H9 (cell line): Measurements from ENCODE around the gene AASDH. TPM values are rescaled to one million over a fixed set of nuclear protein-coding genes. Genes with fewer than 3 reads are reported as not detected.

Experiments used
- DNase-seq: peaks from one replicate; pipeline ENCODE4 v3.0.0-alpha.2; 2017
- H2AFZ ChIP-seq: one replicate; pipeline ENCODE4 v1.6.1; 2013; ENCODE audit warnings: mild to moderate bottlenecking, low read length, control low read depth, moderate library complexity
- H2AK5ac ChIP-seq: 2 replicates; pipeline ENCODE4 v1.6.1; 2013; ENCODE audit warnings: low read length, control low read depth, mixed read lengths; ENCODE audit not compliant: insufficient read length
- H2BK120ac ChIP-seq: one replicate; pipeline ENCODE4 v1.6.1; 2013; ENCODE audit warnings: low read depth, mild to moderate bottlenecking, low read length, control low read depth, inconsistent platforms; ENCODE audit not compliant: poor library complexity, severe bottlenecking
- H2BK12ac ChIP-seq: 2 replicates; pipeline ENCODE4 v1.6.1; 2013; ENCODE audit warnings: low read length, control low read depth, mixed read lengths, low read depth; ENCODE audit not compliant: insufficient read length
- H2BK15ac ChIP-seq: 2 replicates; pipeline ENCODE4 v1.6.1; 2013; ENCODE audit warnings: low read depth, low read length, control low read depth
- H2BK20ac ChIP-seq: one replicate; pipeline ENCODE4 v1.6.1; 2013; ENCODE audit warnings: low read depth, mild to moderate bottlenecking, low read length, control low read depth, inconsistent platforms; ENCODE audit not compliant: poor library complexity, severe bottlenecking
- H2BK5ac ChIP-seq: 2 replicates; pipeline ENCODE4 v1.6.1; 2013; ENCODE audit warnings: low read length, control low read depth, mixed read lengths; ENCODE audit not compliant: insufficient read length
- H3K14ac ChIP-seq: 2 replicates; pipeline ENCODE4 v1.6.1; 2013; ENCODE audit warnings: low read length, control low read depth; ENCODE audit not compliant: insufficient read depth
- H3K18ac ChIP-seq: 2 replicates; pipeline ENCODE4 v1.6.1; 2013; ENCODE audit warnings: low read depth, mild to moderate bottlenecking, mixed read lengths, low read length, control low read depth; ENCODE audit not compliant: insufficient read length
- H3K23ac ChIP-seq: 2 replicates; pipeline ENCODE4 v1.6.1; 2013; ENCODE audit warnings: low read length, control low read depth, mixed read lengths, low read depth; ENCODE audit not compliant: insufficient read length
- H3K23me2 ChIP-seq: 2 replicates; pipeline ENCODE4 v1.6.1; 2013; ENCODE audit warnings: low read depth, mild to moderate bottlenecking, mixed read lengths, low read length, control low read depth; ENCODE audit not compliant: insufficient read length, poor library complexity, severe bottlenecking
- H3K27ac ChIP-seq: 2 replicates; pipeline ENCODE4 v1.5.1; 2013; ENCODE audit warnings: low read length, control low read depth, mixed read lengths, low read depth; ENCODE audit not compliant: insufficient read length
- H3K27me3 ChIP-seq: 2 replicates; pipeline ENCODE4 v1.6.1; 2013; ENCODE audit warnings: low read length, control low read depth, inconsistent platforms; ENCODE audit not compliant: insufficient read depth
- H3K4ac ChIP-seq: 2 replicates; pipeline ENCODE4 v1.6.1; 2013; ENCODE audit warnings: low read depth, mild to moderate bottlenecking, control low read depth, inconsistent platforms, low read length, moderate library complexity
- H3K4me1 ChIP-seq: 2 replicates; pipeline ENCODE4 v1.6.1; 2013; ENCODE audit warnings: low read length, control low read depth, inconsistent platforms; ENCODE audit not compliant: insufficient read depth
- H3K4me2 ChIP-seq: 2 replicates; pipeline ENCODE4 v1.6.1; 2013; ENCODE audit warnings: low read length, control low read depth, mixed read lengths; ENCODE audit not compliant: insufficient read length, insufficient read depth
- H3K56ac ChIP-seq: 2 replicates; pipeline ENCODE4 v1.6.1; 2013; ENCODE audit warnings: low read depth, mild to moderate bottlenecking, mixed read lengths, low read length, control low read depth; ENCODE audit not compliant: insufficient read length
- H3K79me1 ChIP-seq: 2 replicates; pipeline ENCODE4 v1.6.1; 2013; ENCODE audit warnings: low read depth, mild to moderate bottlenecking, moderate library complexity, low read length, control low read depth, inconsistent platforms; ENCODE audit not compliant: insufficient read depth, poor library complexity, severe bottlenecking
- H3K79me2 ChIP-seq: 2 replicates; pipeline ENCODE4 v1.6.1; 2013; ENCODE audit warnings: low read length, control low read depth, inconsistent platforms; ENCODE audit not compliant: insufficient read depth
- H3K9ac ChIP-seq: 2 replicates; pipeline ENCODE4 v1.6.1; 2013; ENCODE audit warnings: low read length, control low read depth, mixed read lengths; ENCODE audit not compliant: insufficient read length; ENCODE audit errors: extremely low read depth
- H3K9me3 ChIP-seq: one replicate; pipeline ENCODE4 v1.6.1; 2013; ENCODE audit warnings: low read depth, low read length, inconsistent platforms; ENCODE audit not compliant: control insufficient read depth
- H3T11ph ChIP-seq: one replicate; pipeline ENCODE4 v1.6.1; 2013; ENCODE audit warnings: mild to moderate bottlenecking, low read length, control low read depth, inconsistent platforms
- H4K20me1 ChIP-seq: one replicate; pipeline ENCODE4 v1.6.1; 2013; ENCODE audit not compliant: control insufficient read depth, insufficient read length, insufficient read depth
- H4K5ac ChIP-seq: 2 replicates; pipeline ENCODE4 v1.6.1; 2013; ENCODE audit warnings: low read depth, mild to moderate bottlenecking, mixed read lengths, low read length, control low read depth; ENCODE audit not compliant: insufficient read length
- H4K8ac ChIP-seq: replicated peaks from 2 replicates; pipeline ENCODE4 v1.6.1; 2013; ENCODE audit warnings: low read length, control low read depth, mixed read lengths, low read depth; ENCODE audit not compliant: insufficient read length
- H4K91ac ChIP-seq: 2 replicates; pipeline ENCODE4 v1.6.1; 2013; ENCODE audit warnings: low read depth, mild to moderate bottlenecking, moderate library complexity, mixed read lengths, low read length, control low read depth; ENCODE audit not compliant: insufficient read length
- H3K27ac Mint-ChIP-seq, 3 experiments: 2 replicates in 2 of 3; 3 replicates in 1 of 3; pipeline ENCODE4 v1.8.0; 2020 to 2021; ENCODE audit warnings: mixed read lengths in 3 of 3, mild to moderate bottlenecking in 1 of 3, moderate library complexity in 1 of 3
- H3K27me3 Mint-ChIP-seq: 2 replicates; pipeline ENCODE4 v1.8.0; 2021; ENCODE audit warnings: low read depth, mild to moderate bottlenecking, moderate library complexity, mixed read lengths
- H3K36me3 Mint-ChIP-seq, 3 experiments: 2 replicates in 2 of 3; 3 replicates in 1 of 3; pipeline ENCODE4 v1.8.0; 2020 to 2021; ENCODE audit warnings: low read depth in 3 of 3, mixed read lengths in 3 of 3; ENCODE audit not compliant: insufficient read depth in 1 of 3
- H3K4me1 Mint-ChIP-seq, 2 experiments: 2 replicates each; pipeline ENCODE4 v1.8.0; 2020; ENCODE audit warnings: mixed read lengths in 2 of 2
- H3K4me3 Mint-ChIP-seq, 2 experiments: 2 replicates in 1 of 2; 3 replicates in 1 of 2; pipeline ENCODE4 v1.8.0; 2020 to 2021; ENCODE audit warnings: mild to moderate bottlenecking in 2 of 2, mixed read lengths in 2 of 2, moderate library complexity in 1 of 2
- H3K9me3 Mint-ChIP-seq, 2 experiments: 2 replicates in 1 of 2; 3 replicates in 1 of 2; pipeline ENCODE4 v1.8.0; 2020; ENCODE audit warnings: mild to moderate bottlenecking in 2 of 2, mixed read lengths in 2 of 2, moderate library complexity in 1 of 2
- CTCF ChIP-seq: fragments of 200-600 bp; sonication (generic); conservative IDR thresholded peaks from 3 replicates; pipeline ENCODE4 v1.8.0; 2021; ENCODE audit warnings: antibody characterized with exemption, mild to moderate bottlenecking
- WGBS: extraction: QIAGEN DNeasy Blood & Tissue Kit; methylation state at CpG from one replicate; pipeline ENCODE4 v1.1.7; 2013; ENCODE audit warnings: missing lambda C conversion rate, low lambda C conversion rate, mixed read lengths; ENCODE audit not compliant: insufficient read length; ENCODE audit errors: extremely low coverage; 5-methylcytosine and 5-hydroxymethylcytosine counted together
- total RNA-seq: library from RNA; stranded (reverse); gene quantifications from 2 replicates; pipeline ENCODE4 v1.2.1, GENCODE V29; 2021

Gene AASDH
- total RNA-seq, 1 experiment from 2014 or later = 12.9 TPM

DNA sequence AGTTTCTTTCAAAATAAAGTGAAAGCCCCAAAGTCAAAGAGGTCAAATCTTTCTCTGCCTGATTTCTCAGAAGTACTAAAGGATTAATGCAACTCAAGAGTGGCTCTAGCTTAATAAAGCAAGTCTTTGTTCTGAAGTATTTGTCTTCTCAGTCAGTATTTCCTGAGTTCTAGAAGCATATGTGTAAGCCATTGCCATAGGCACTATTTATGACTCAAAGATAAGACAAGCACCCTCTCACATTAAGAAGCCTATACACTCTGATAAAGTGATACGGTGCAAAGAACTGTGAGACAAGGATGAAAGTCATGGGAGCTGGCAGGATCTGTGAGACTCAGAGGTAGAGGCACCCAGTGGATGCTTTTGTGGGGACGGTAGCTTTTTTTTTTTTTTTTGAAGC is 60.9 kb downstream of the AASDH start:
- H3K27me3 ChIP-seq = no peaks in the 10 kb centered on the region
- no peak overlapping the region for H3T11ph ChIP-seq
- H3K23me2 ChIP-seq = no peaks in the 10 kb centered on the region
- no peak overlapping the region for H2BK15ac ChIP-seq
- H4K20me1 ChIP-seq = no peaks in the 10 kb centered on the region
- H3K4me1 Mint-ChIP-seq = no peaks in the 10 kb centered on the region
- H3K27ac ChIP-seq = no peak overlapping the region
- H3K56ac ChIP-seq = no peak overlapping the region
- H2BK5ac ChIP-seq = no peak overlapping the region
- no peak overlapping the region for H2BK20ac ChIP-seq
- WGBS = no CpG with 5 or more reads among the region's 2 CpGs
- no peak overlapping the region for H3K4ac ChIP-seq
- H4K8ac ChIP-seq = no peak overlapping the region
- no peak overlapping the region for H3K14ac ChIP-seq
- H2AK5ac ChIP-seq = no peak overlapping the region
- H3K9me3 Mint-ChIP-seq = peaks cover 0 to 2% of the 10 kb centered on the region in 2 experiments; a peak in 1 of 5 replicates
- H3K79me2 ChIP-seq = no peaks in the 10 kb centered on the region
- no peak overlapping the region for H4K5ac ChIP-seq
- no peak overlapping the region for H3K4me2 ChIP-seq
- no peaks in the 10 kb centered on the region for H3K79me1 ChIP-seq
- peaks cover 1 to 33% (median 10%) of the 10 kb centered on the region in 3 experiments; a peak in 6 of 7 replicates for H3K36me3 Mint-ChIP-seq
- no peak overlapping the region for H2BK12ac ChIP-seq
- no peak overlapping the region for H2AFZ ChIP-seq
- H3K9me3 ChIP-seq = no peaks in the 10 kb centered on the region
- H3K4me1 ChIP-seq = no peaks in the 10 kb centered on the region
- no peak overlapping the region for H2BK120ac ChIP-seq
- no peak overlapping the region for H3K27ac Mint-ChIP-seq
- no peak overlapping the region for H3K18ac ChIP-seq
- no peak for TF ChIP-seq CTCF
- H3K9ac ChIP-seq = no peak overlapping the region
- no peak overlapping the region for H4K91ac ChIP-seq
- no peak for DNase-seq
- no peaks in the 10 kb centered on the region for H3K27me3 Mint-ChIP-seq
- H3K4me3 Mint-ChIP-seq = no peak overlapping the region
- H3K23ac ChIP-seq = no peak overlapping the region
